ENCODE results near the gene ZNF274.

The ZNF274 gene

DNA sequence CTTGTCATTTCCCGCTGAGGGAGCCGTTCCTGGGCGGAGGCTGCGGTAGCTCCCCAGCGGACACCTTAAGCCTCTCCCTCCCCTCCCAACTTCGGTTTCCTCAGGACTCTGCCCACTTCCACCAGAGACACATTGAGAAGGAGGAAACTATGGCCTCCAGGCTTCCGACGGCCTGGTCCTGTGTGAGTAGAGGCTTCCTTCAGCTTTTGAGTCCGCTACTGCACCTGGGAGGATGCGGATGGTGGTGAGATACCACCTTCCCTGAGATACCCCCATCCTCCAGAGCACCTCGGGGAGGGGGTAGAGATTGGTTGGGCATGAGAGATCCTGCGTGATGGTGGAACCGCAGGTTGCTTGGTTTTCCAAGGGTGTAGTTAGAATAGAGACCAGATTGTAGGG is 955 bp downstream of the ZNF274 start:
- peaks cover 44% of the 10 kb centered on the region for H3K36me3 Mint-ChIP-seq
- peaks cover 25% of the 10 kb centered on the region for H3K4me1 Mint-ChIP-seq
- H3K27ac Mint-ChIP-seq = peak overlapping the region; percentile 98
- H3K4me3 Mint-ChIP-seq = peak overlapping the region; percentile 97
- H3K9me3 Mint-ChIP-seq = peaks cover 6% of the 10 kb centered on the region
- no peaks in the 10 kb centered on the region for H3K27me3 Mint-ChIP-seq

DNA sequence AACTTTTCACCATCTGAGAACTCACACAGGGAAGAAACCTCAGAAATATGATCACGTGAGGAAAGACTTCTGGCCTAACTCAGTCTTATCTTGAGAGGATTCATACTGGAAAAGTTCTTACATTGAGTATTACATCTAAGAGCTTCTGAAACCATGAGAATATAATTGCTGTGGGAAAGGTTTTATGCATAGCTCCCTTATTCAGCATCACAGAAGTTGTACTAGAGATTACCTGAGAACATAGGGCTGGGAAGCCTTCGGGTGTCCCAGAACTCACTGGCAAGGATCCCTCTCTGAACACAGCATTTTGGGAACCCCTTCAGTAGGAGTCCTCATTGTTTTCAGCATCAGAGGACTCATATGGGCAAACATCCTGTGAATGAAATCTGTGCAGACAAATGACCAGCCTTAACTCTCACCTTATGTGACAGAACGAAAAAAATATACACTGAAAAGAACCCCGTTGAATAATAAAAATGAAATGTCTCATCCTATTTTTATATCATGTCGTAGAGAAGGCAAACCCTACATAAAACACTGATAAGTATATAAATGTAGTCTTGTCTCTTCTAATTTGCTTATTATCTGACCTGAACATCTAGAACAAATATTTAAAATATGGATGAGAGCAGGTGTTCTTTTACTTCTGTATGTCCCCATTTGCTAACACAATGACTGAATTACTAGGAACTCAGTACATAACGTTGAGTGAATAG is 14.2 kb downstream of the ZNF274 start:
- Mint-ChIP-seq H3K4me1 (no peaks in the 10 kb centered on the region), H3K36me3 (peaks cover 74% of the 10 kb centered on the region), H3K27ac (no peak overlapping the region), H3K4me3 (no peak overlapping the region), H3K9me3 (peaks cover 19% of the 10 kb centered on the region), H3K27me3 (no peaks in the 10 kb centered on the region)

DNA sequence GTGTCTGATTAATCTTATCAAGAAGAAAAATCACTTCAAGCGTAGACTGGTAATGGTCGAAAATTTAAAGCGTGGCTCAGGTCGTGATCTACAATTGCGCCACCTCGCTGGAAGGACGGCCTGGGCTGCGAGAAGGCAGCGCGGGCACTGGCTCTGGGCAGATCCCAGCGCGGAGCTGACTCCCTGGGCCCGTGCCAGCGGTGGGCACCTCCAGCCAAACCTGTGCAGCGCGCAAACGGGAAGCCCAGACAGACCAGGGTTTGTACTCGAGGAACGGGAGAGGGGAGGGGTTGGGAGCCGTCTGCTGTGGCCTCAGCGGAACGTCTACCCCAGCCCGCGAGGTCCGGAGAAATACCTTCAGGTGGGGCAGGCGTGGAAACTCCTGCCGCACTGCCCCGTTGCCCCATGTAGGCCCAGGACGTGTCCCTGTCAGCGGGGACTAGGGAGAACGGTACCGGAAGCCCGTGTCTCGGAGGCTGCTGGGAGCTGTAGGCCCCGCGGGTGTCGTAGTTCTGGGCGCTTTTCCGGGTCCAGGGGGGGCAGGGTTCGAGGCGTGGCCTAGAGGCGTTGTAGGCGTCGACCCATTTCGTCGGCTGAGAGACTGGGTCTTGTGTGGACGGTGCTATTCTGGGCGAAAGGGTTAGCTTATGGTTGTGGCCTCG is 21.1 kb downstream of the ZNF274 start:
- H3K27ac Mint-ChIP-seq = no peak overlapping the region
- H3K9me3 Mint-ChIP-seq = peaks cover 34% of the 10 kb centered on the region
- peaks cover 3% of the 10 kb centered on the region for H3K4me1 Mint-ChIP-seq
- no peaks in the 10 kb centered on the region for H3K27me3 Mint-ChIP-seq
- H3K4me3 Mint-ChIP-seq = no peak overlapping the region
- peaks cover 77% of the 10 kb centered on the region for H3K36me3 Mint-ChIP-seq

DNA sequence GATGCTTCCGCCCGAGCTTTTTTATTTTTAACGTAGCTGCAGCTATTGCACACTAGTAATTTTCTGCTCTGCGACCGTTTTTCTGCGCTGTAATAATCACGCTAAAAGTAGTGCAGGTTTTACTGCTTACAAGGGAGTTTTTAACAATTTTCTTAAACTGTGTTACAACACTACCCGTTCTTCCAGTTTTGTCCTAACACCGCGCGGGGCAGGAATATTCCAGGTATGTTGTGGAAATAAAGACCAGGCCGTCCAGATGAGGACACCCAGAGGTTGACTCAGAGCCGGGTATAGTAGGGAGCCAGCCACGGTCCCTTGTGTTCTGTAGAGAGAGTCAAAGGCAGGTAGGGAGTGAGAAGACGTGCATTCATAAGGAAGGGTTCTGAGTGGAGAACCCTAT is 21.7 kb downstream of the ZNF274 start:
- Mint-ChIP-seq H3K36me3 (peaks cover 80% of the 10 kb centered on the region), H3K4me3 (no peak overlapping the region), H3K27me3 (no peaks in the 10 kb centered on the region), H3K4me1 (peaks cover 3% of the 10 kb centered on the region), H3K27ac (no peak overlapping the region), H3K9me3 (peaks cover 34% of the 10 kb centered on the region)

DNA sequence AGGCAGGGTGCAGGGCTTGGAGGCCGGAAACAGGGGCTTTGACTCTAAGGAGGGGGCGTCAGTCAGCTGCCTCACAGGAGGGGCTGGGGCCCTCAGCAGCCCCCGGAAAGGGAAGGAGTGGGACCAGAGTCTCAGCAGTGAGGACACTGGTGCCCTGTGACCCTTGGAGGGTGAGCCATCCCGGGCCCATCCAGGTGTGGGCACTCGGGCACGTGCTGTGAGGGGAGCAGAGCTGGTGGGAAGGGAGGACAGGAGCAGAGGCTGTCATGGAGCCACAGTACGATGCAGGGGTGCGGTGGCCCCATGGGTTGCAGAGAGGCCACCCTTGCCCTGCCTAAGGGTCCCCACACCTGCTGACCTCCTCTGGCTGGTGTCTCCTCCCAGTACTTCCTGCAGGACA is 26.7 kb downstream of the ZNF274 start:
- peaks cover 89% of the 10 kb centered on the region for H3K36me3 Mint-ChIP-seq
- H3K27me3 Mint-ChIP-seq = no peaks in the 10 kb centered on the region
- no peak overlapping the region for H3K27ac Mint-ChIP-seq
- peaks cover 2% of the 10 kb centered on the region for H3K4me1 Mint-ChIP-seq
- no peak overlapping the region for H3K4me3 Mint-ChIP-seq
- peaks cover 26% of the 10 kb centered on the region for H3K9me3 Mint-ChIP-seq

DNA sequence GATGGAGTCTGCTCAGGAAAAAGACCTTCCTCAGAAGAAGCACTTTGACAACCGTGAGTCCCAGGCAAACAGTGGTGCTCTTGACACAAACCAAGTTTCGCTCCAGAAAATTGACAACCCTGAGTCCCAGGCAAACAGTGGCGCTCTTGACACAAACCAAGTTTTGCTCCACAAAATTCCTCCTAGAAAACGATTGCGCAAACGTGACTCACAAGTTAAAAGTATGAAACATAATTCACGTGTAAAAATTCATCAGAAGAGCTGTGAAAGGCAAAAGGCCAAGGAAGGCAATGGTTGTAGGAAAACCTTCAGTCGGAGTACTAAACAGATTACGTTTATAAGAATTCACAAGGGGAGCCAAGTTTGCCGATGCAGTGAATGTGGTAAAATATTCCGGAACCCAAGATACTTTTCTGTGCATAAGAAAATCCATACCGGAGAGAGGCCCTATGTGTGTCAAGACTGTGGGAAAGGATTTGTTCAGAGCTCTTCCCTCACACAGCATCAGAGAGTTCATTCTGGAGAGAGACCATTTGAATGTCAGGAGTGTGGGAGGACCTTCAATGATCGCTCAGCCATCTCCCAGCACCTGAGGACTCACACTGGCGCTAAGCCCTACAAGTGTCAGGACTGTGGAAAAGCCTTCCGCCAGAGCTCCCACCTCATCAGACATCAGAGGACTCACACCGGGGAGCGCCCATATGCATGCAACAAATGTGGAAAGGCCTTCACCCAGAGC is 29.6 kb downstream of the ZNF274 start:
- H3K4me3 Mint-ChIP-seq = no peak overlapping the region
- peaks cover 12% of the 10 kb centered on the region for H3K9me3 Mint-ChIP-seq
- no peak overlapping the region for H3K27ac Mint-ChIP-seq
- peaks cover 66% of the 10 kb centered on the region for H3K36me3 Mint-ChIP-seq
- H3K27me3 Mint-ChIP-seq = no peaks in the 10 kb centered on the region
- H3K4me1 Mint-ChIP-seq = no peaks in the 10 kb centered on the region

DNA sequence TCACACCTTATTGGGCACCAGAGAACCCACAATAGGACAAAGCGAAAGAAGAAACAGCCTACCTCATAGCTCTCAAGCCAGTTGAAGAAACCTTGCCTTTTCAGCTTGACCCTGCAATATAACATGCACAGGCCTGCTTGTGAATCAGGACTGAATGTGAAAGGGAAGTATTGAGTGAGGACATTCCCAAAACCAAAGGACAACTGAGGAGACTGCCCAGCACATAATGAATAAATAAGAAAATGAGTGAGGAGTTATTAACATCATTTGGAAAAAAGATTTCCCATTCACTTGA is 30.2 kb downstream of the ZNF274 start:
- Mint-ChIP-seq H3K4me1 (no peaks in the 10 kb centered on the region), H3K4me3 (no peak overlapping the region), H3K27me3 (no peaks in the 10 kb centered on the region), H3K9me3 (peaks cover 7% of the 10 kb centered on the region), H3K27ac (no peak overlapping the region), H3K36me3 (peaks cover 61% of the 10 kb centered on the region)

DNA sequence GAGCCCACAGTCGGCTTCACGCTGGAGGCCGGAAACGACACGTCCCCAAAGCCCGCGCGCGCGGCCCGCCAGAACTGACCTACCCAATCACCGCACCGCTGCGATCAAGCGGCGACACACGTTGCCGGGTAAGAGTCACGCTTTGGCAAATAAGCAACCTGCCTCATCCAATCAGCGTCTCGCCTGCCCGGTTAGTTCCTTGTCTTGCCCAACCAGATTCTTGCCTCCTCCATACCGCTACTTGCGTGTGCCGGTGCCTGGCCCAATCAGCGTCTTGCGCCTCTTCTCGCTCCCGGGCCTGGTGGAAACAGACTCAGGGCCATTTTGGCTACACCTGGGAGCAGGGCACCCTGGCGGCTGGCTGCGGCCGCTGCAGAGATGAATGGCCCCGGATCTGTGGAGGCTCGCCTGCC is 34.2 kb downstream of the ZNF274 start:
- Mint-ChIP-seq H3K4me3 (no peak overlapping the region), H3K27ac (no peak overlapping the region), H3K4me1 (no peaks in the 10 kb centered on the region), H3K9me3 (peaks cover 4% of the 10 kb centered on the region), H3K27me3 (no peaks in the 10 kb centered on the region), H3K36me3 (peaks cover 28% of the 10 kb centered on the region)

DNA sequence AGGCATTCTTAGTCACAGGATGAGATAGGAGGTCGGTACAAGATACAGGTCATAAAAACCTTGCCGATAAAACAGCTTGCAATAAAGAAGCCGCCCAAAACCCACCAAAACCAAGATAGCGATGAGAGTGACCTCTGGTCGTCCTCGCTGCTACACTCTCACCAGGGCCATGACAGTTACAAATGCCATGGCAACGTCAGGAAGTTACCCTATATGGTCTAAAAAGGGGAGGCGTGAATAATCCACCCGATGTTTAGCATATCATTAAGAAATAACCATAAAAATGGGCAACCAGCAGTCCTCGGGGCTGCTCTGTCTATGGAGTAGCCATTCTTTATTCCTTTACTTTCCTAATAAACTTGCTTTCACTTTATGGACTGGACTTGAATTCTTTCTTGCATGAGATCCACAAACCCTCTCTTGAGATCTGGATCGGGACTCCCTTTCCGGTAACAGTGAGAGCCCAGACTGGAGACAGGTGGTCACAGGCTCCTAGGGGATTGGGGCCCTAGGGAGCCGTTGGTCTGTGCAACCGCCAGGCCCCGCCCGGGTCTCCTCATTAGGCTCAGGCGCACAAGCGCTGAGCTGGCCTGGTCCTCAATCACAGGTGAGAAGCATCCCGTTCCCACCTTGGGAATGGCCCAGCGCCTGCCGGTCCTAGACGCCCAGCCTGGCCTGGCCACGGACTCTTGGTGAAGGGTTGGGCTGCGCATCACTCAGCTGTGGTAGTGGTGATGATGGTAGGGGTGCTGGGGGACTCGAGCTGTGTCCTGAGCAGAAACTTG is 34.9 kb downstream of the ZNF274 start:
- Mint-ChIP-seq H3K9me3 (peaks cover 10% of the 10 kb centered on the region), H3K36me3 (peaks cover 24% of the 10 kb centered on the region), H3K27me3 (peaks cover 2% of the 10 kb centered on the region), H3K27ac (no peak overlapping the region), H3K4me3 (no peak overlapping the region), H3K4me1 (no peaks in the 10 kb centered on the region)

DNA sequence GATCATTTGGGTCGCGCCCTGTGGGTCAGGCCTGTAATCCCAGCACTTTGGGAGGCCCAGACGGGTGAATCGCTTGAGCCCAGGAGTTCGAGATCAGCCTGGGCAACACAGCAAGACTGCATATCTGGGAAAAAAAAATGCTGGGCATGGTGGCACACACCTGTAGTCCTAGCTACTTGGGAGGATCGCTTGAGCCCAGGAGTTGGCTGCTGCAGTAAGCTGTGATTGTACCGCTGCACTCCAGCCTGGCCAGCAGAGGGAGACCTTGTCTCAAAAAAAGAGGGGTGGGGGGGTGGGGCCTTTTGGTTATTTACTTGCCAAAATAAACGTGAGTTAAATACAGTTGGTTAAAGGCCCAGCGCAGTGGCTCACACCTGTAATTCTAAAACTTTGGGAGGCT is 36.0 kb downstream of the ZNF274 start:
- H3K27me3 Mint-ChIP-seq = peaks cover 2% of the 10 kb centered on the region
- H3K9me3 Mint-ChIP-seq = peaks cover 11% of the 10 kb centered on the region
- H3K36me3 Mint-ChIP-seq = peaks cover 17% of the 10 kb centered on the region
- H3K4me1 Mint-ChIP-seq = no peaks in the 10 kb centered on the region
- no peak overlapping the region for H3K4me3 Mint-ChIP-seq
- no peak overlapping the region for H3K27ac Mint-ChIP-seq

DNA sequence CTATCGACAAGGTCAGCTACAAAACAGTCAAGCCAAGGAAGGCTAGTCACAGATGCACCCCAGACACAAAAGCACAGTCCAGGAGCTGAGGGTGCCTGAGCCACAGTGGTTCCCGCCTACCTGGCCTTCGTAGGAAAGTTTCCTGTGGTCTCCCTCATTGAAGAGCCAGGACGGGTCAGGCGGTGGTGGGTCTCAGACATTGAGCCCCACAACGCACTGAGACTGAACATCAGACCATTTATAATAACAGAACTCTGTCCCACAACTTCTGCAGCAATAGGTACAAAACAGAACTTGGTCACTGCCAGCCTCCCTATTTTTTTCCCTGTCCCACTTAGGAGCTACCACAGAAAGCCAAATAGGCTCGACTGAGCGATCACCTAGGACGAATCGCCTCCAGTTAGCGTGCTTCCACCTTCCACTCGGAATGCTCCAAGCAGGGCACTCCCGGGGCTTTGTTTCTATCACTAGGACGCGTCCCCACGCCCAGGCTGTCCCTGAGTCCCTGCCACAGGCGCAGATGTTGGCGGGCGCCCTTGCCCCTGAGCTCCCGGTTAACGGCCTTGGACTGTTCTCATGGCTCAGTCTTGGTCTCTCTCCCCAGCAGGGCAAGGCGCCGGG is 45.2 kb downstream of the ZNF274 start:
- Mint-ChIP-seq H3K4me1 (peaks cover 22% of the 10 kb centered on the region), H3K27ac (peak overlapping the region; percentile 91), H3K9me3 (peaks cover 28% of the 10 kb centered on the region), H3K36me3 (peaks cover 36% of the 10 kb centered on the region), H3K4me3 (peak overlapping the region; percentile 95), H3K27me3 (no peaks in the 10 kb centered on the region)

DNA sequence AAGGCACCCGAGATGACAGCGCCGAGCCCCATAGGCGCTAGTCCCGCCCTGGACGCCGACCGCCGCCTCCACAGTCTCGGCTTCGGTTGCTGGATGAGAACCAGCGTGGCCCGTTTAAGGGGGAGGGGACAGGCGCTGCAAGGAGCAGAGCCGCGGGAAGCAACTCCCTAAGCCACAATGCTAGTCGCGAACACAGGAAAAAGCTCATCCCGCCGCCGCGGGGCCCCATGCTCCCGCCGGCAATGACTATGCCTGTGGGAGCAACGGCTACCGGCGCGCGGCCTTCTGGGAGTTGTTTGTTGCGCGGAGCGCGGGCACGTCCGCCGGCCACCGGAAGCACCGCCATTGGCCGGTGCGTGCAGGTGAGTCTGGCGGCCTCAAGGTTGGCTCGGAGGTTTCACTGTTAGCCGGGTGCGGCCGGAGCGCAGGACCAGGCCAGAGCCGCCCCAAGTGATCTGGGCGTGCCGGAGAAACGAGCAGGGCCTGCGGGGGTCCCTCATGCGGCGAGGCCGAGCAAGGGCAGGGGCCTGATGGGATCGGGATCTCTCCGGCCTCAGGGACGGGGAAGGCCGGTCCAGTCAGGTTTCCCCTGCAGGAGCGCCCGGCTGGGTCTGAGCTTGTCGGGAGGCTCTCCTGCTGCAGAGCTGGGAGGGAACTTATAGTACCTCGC is 45.9 kb downstream of the ZNF274 start, which contains the start of gene ZNF544:
TSS of gene ZNF544 (plus strand) at position 330 of the 670 bp plus-strand sequence. CDS start 15,110 bp downstream, outside the sequence.
- peak within 1 kb of the TSS; percentile 95 for H3K4me3 Mint-ChIP-seq
- H3K27me3 Mint-ChIP-seq = no peaks in the 10 kb centered on the region
- H3K27ac Mint-ChIP-seq = peak within 1 kb of the TSS; percentile 91
- peaks cover 28% of the 10 kb centered on the region for H3K9me3 Mint-ChIP-seq
- peaks cover 42% of the 10 kb centered on the region for H3K36me3 Mint-ChIP-seq
- peaks cover 22% of the 10 kb centered on the region for H3K4me1 Mint-ChIP-seq

DNA sequence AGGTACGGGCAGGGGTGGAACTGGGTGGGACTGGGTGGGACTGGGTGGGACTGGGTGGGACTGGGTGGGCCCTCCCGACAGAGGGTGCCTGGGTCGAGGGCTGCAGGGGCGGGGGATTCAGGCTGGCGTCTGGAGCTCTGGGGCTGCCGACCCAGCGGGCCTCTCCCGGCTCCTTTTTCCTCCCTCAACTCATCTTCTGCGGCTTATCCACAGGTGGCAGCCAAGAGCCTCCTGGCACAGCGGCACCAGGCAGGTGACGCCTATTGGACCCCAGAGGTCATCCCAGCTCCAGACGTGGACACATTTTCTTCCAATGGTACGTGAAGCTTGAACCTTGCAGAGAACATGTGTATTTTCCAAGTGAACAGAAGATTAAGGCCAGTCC is 46.4 kb downstream of the ZNF274 start:
- peak overlapping the region; percentile 95 for H3K4me3 Mint-ChIP-seq
- peaks cover 27% of the 10 kb centered on the region for H3K9me3 Mint-ChIP-seq
- no peak overlapping the region for H3K27ac Mint-ChIP-seq
- H3K27me3 Mint-ChIP-seq = no peaks in the 10 kb centered on the region
- H3K36me3 Mint-ChIP-seq = peaks cover 43% of the 10 kb centered on the region
- H3K4me1 Mint-ChIP-seq = peaks cover 22% of the 10 kb centered on the region

DNA sequence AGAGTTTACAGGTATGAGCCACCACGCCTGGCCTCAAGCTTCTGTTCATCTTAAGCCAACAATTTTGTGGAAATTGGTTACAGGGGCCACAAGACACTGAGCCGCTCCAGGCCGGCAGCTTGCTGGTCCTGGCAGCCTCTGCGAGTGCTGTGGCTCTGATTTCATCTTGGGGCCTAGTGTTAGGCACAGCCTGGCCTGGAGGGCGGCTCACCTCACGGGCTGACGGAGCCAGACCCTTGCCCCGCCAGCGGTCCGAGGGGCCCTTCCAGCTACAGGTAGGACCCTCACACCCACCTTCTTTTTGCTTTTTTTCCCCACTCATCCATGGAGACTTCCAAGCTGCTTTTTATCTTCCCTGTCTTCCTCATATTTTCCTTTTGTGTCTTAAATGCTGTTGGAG is 54.5 kb downstream of the ZNF274 start:
- Mint-ChIP-seq H3K9me3 (peaks cover 10% of the 10 kb centered on the region), H3K36me3 (peaks cover 71% of the 10 kb centered on the region), H3K4me3 (no peak overlapping the region), H3K27ac (no peak overlapping the region), H3K4me1 (no peaks in the 10 kb centered on the region), H3K27me3 (no peaks in the 10 kb centered on the region)

DNA sequence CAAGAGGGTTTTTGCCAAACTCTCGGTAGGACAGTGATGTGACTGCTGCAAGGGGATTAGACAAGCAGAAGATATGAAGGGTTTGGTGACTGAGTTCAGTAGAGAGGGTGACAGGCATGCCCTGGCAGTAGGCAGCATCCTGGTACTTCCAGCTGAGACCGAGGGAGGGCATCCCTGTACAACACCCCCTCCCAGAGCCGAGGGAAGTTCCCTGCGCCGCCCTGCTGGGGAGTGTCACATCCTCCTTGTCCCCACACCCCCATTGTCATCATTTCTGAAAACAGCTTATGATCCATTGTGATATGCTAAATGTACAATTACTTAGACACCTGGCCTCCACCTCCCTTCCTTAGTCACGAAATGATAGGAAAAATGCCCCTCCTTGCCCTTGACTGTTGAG is 60.5 kb downstream of the ZNF274 start:
- Mint-ChIP-seq H3K4me3 (no peak overlapping the region), H3K27ac (no peak overlapping the region), H3K27me3 (no peaks in the 10 kb centered on the region), H3K4me1 (no peaks in the 10 kb centered on the region), H3K9me3 (peaks cover 9% of the 10 kb centered on the region), H3K36me3 (peaks cover 77% of the 10 kb centered on the region)

Measured in activated naive CD4-positive, alpha-beta T cell treated with anti-CD3 and anti-CD28 coated beads, Interleukin-2, amount 50 U/mL, for 24 hours (primary cell).